DND-41 (cell line): ENCODE measurements around the gene ADM2.

Source experiments
- ATAC-seq: fragments of 200-7000 bp; cut with Tn5 transposase; 3 replicates; pipeline ENCODE4 v1.9.1; 2021; ENCODE audit warnings: low read depth; ENCODE audit not compliant: insufficient read depth
- DNase-seq: peaks from one replicate; pipeline ENCODE4 v3.0.0-alpha.2; 2020
- H2AFZ ChIP-seq: 2 replicates; pipeline ENCODE4 v1.6.0; 2012; ENCODE audit warnings: low read depth, low read length
- H3K27ac ChIP-seq: 2 replicates; pipeline ENCODE4 v1.5.1; 2012; ENCODE audit warnings: low read length, inconsistent platforms
- H3K27me3 ChIP-seq: fragments of 200-600 bp; sonication (generic); 2 replicates; pipeline ENCODE4 v1.6.0; 2012; ENCODE audit warnings: low read length, mild to moderate bottlenecking, inconsistent platforms; ENCODE audit not compliant: insufficient read depth, poor library complexity
- H3K36me3 ChIP-seq: 2 replicates; pipeline ENCODE4 v1.5.1; 2012; ENCODE audit warnings: low read length, inconsistent platforms; ENCODE audit not compliant: insufficient read depth
- H3K4me1 ChIP-seq: 2 replicates; pipeline ENCODE4 v1.5.1; 2012; ENCODE audit warnings: mild to moderate bottlenecking, low read length; ENCODE audit not compliant: insufficient read depth
- H3K4me2 ChIP-seq: 2 replicates; pipeline ENCODE4 v1.6.0; 2012; ENCODE audit warnings: mild to moderate bottlenecking, moderate library complexity, low read length, inconsistent platforms; ENCODE audit not compliant: insufficient read depth
- H3K4me3 ChIP-seq, 2 experiments: fragments of 200-600 bp in 1 of 2; shearing (Covaris generic) in 1 of 2; 2 replicates each; pipeline ENCODE4 v1.5.1; 2012 to 2016; ENCODE audit warnings: inconsistent platforms in 2 of 2, low read length in 2 of 2, mild to moderate bottlenecking in 2 of 2, low read depth in 1 of 2, moderate library complexity in 1 of 2
- H3K79me2 ChIP-seq: 2 replicates; pipeline ENCODE4 v1.6.0; 2012; ENCODE audit warnings: low read length, inconsistent platforms; ENCODE audit not compliant: insufficient read depth
- H3K9ac ChIP-seq: 2 replicates; pipeline ENCODE4 v1.6.0; 2012; ENCODE audit warnings: low read depth, mild to moderate bottlenecking, inconsistent platforms, low read length, moderate library complexity
- H3K9me3 ChIP-seq: 2 replicates; pipeline ENCODE4 v1.5.1; 2012; ENCODE audit warnings: low read length, moderate library complexity, mild to moderate bottlenecking, inconsistent platforms; ENCODE audit not compliant: insufficient read depth, severe bottlenecking
- H4K20me1 ChIP-seq: 2 replicates; pipeline ENCODE4 v1.6.0; 2012; ENCODE audit warnings: low read length; ENCODE audit not compliant: insufficient read depth
- CTCF ChIP-seq: IDR thresholded peaks from 2 replicates; pipeline ENCODE4 v1.5.1; 2012; ENCODE audit warnings: borderline replicate concordance, low read length, moderate library complexity, mild to moderate bottlenecking; ENCODE audit not compliant: poor library complexity, severe bottlenecking; ENCODE audit errors: extremely low read depth
- EZH2 ChIP-seq: IDR thresholded peaks from 3 replicates; pipeline ENCODE4 v1.6.1; 2012; ENCODE audit warnings: borderline replicate concordance, low read depth, mild to moderate bottlenecking, moderate library complexity, low read length, inconsistent platforms; ENCODE audit not compliant: severe bottlenecking

Gene ADM2

GRCh38 chr22:50527921-50528681 lies 46.8 kb downstream of the ADM2 start:
- Histone ChIP-seq H3K36me3 (peaks cover 15% of the 10 kb centered on the region), H3K4me2 (no peak overlapping the region), H3K9ac (no peak overlapping the region), H3K4me3 (no peak overlapping the region), H3K79me2 (peaks cover 34% of the 10 kb centered on the region), H2AFZ (no peak overlapping the region), H3K27ac (no peak overlapping the region), H3K9me3 (no peaks in the 10 kb centered on the region), H4K20me1 (peaks cover 23% of the 10 kb centered on the region), H3K4me1 (peaks cover 33% of the 10 kb centered on the region), H3K27me3 (no peaks in the 10 kb centered on the region)
- ATAC-seq (no peak), DNase-seq (no peak)
- TF ChIP-seq EZH2 (no peak), CTCF (no peak)

GRCh38 chr22:50528682-50529415 lies 47.5 kb downstream of the ADM2 start:
- Histone ChIP-seq H3K27ac (no peak overlapping the region), H3K27me3 (no peaks in the 10 kb centered on the region), H3K9ac (no peak overlapping the region), H3K4me2 (no peak overlapping the region), H2AFZ (no peak overlapping the region), H3K4me1 (peaks cover 26% of the 10 kb centered on the region), H3K4me3 (no peak overlapping the region), H4K20me1 (peaks cover 16% of the 10 kb centered on the region), H3K9me3 (no peaks in the 10 kb centered on the region), H3K36me3 (peaks cover 8% of the 10 kb centered on the region), H3K79me2 (peaks cover 26% of the 10 kb centered on the region)
- ATAC-seq (no peak), DNase-seq (no peak)
- TF ChIP-seq EZH2 (no peak), CTCF (no peak)

GRCh38 chr22:50529416-50529896 lies 48.1 kb downstream of the ADM2 start:
- H4K20me1 ChIP-seq: peaks cover 10% of the 10 kb centered on the region
- no peak overlapping the region for H3K4me2 ChIP-seq
- no peak for TF ChIP-seq CTCF
- no peak for TF ChIP-seq EZH2
- ATAC-seq: no peak
- no peak for DNase-seq
- H3K79me2 ChIP-seq: peaks cover 20% of the 10 kb centered on the region
- H3K9me3 ChIP-seq: no peaks in the 10 kb centered on the region
- H3K36me3 ChIP-seq: peaks cover 2% of the 10 kb centered on the region
- H3K27me3 ChIP-seq: no peaks in the 10 kb centered on the region
- H3K4me3 ChIP-seq: no peak overlapping the region
- no peak overlapping the region for H3K27ac ChIP-seq
- H3K9ac ChIP-seq: no peak overlapping the region
- no peak overlapping the region for H2AFZ ChIP-seq
- peaks cover 20% of the 10 kb centered on the region for H3K4me1 ChIP-seq
